Measurements from ENCODE around the gene ARF1. TPM values are rescaled to one million over a fixed set of nuclear protein-coding genes. Genes with fewer than 3 reads are reported as not detected.

The ARF1 gene
- total RNA-seq, 2 donors from 2014 or later = 322 to 372 TPM

DNA sequence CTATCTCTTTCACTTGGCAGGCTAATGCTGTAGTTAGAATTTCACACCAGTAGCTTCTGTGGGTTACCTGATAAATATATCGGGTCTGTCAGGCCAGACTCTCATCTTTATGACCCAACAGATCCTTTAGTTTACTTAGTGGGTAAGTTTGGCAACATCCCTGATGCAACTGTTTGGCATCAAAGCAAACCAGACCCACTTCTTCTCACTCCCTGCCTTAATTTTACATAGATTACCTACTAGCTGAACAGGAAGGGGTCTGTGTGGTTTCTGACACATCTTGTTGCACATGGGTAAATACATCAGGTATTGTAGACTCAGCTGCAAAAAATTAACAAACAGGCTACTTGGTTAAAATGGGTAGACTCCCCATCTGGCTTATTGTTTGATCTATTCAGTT lies 54.4 kb downstream of the ARF1 start:
- TF ChIP-seq, protein P1, sequence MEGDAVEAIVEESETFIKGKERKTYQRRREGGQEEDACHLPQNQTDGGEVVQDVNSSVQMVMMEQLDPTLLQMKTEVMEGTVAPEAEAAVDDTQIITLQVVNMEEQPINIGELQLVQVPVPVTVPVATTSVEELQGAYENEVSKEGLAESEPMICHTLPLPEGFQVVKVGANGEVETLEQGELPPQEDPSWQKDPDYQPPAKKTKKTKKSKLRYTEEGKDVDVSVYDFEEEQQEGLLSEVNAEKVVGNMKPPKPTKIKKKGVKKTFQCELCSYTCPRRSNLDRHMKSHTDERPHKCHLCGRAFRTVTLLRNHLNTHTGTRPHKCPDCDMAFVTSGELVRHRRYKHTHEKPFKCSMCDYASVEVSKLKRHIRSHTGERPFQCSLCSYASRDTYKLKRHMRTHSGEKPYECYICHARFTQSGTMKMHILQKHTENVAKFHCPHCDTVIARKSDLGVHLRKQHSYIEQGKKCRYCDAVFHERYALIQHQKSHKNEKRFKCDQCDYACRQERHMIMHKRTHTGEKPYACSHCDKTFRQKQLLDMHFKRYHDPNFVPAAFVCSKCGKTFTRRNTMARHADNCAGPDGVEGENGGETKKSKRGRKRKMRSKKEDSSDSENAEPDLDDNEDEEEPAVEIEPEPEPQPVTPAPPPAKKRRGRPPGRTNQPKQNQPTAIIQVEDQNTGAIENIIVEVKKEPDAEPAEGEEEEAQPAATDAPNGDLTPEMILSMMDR (conservative IDR thresholded peaks at IDR 0.05) = no peak
- H3K9me3 Mint-ChIP-seq = no peaks in the 10 kb centered on the region
- DNase-seq = no peak
- H3K27ac Mint-ChIP-seq = no peak overlapping the region
- H3K27me3 Mint-ChIP-seq (ENCODE audit: insufficient read depth) = peaks cover 63% of the 10 kb centered on the region
- H3K4me3 Mint-ChIP-seq = no peak overlapping the region
- Histone ChIP-seq H3K4me3 (ENCODE audit: low read length) (no peak overlapping the region), H3K27me3 (ENCODE audit: control insufficient read depth, insufficient read depth, low read length, poor library complexity, severe bottlenecking) (peaks cover 61% of the 10 kb centered on the region), H3K9me3 (ENCODE audit: control insufficient read depth, low read length) (no peaks in the 10 kb centered on the region), H3K27ac (ENCODE audit: low read depth, low read length) (no peak overlapping the region), H3K4me1 (ENCODE audit: control insufficient read depth, insufficient read depth, low read length) (no peaks in the 10 kb centered on the region), H3K36me3 (ENCODE audit: control insufficient read depth, insufficient read depth, low read length) (peaks cover 3% of the 10 kb centered on the region), H3K9ac (ENCODE audit: extremely low read depth, low read length, poor library complexity, severe bottlenecking) (no peak overlapping the region)
- 57 to 75% methylated on average over 1 of the region's 1 CpG for WGBS, 2 experiments (ENCODE audit: insufficient coverage in 1 of 2, insufficient read length in 1 of 2)
- H3K36me3 Mint-ChIP-seq (ENCODE audit: low read depth) = no peaks in the 10 kb centered on the region
- H3K4me1 Mint-ChIP-seq = peaks cover 6% of the 10 kb centered on the region

- peak overlapping the region; percentile 88 for H3K4me3 ChIP-seq (ENCODE audit: low read length)
- no peak overlapping the region for H3K27ac ChIP-seq (ENCODE audit: low read depth, low read length)
- H3K36me3 ChIP-seq (ENCODE audit: control insufficient read depth, insufficient read depth, low read length) = peaks cover 7% of the 10 kb centered on the region
- peaks cover 3% of the 10 kb centered on the region for H3K4me1 ChIP-seq (ENCODE audit: control insufficient read depth, insufficient read depth, low read length)
- H3K27me3 ChIP-seq (ENCODE audit: control insufficient read depth, insufficient read depth, low read length, poor library complexity, severe bottlenecking) = peaks cover 44% of the 10 kb centered on the region
- no peaks in the 10 kb centered on the region for H3K9me3 ChIP-seq (ENCODE audit: control insufficient read depth, low read length)
- Mint-ChIP-seq H3K36me3 (ENCODE audit: low read depth) (no peaks in the 10 kb centered on the region), H3K27me3 (ENCODE audit: insufficient read depth) (peaks cover 47% of the 10 kb centered on the region), H3K4me3 (peak overlapping the region; percentile 75), H3K4me1 (peaks cover 6% of the 10 kb centered on the region), H3K9me3 (no peaks in the 10 kb centered on the region), H3K27ac (peak overlapping the region; percentile 92)
- H3K9ac ChIP-seq (ENCODE audit: extremely low read depth, low read length, poor library complexity, severe bottlenecking) = no peak overlapping the region
- no peak for DNase-seq
- TF ChIP-seq, protein P1 (conservative IDR thresholded peaks at IDR 0.05) = no peak
- WGBS, 2 experiments (ENCODE audit: insufficient coverage in 1 of 2, insufficient read length in 1 of 2) = 26 to 58% methylated on average over 12 to 30 of the region's 30 CpGs
Measured at GRCh38 chr1:228139406-228139930, 57.0 kb downstream of the ARF1 start.

DNA sequence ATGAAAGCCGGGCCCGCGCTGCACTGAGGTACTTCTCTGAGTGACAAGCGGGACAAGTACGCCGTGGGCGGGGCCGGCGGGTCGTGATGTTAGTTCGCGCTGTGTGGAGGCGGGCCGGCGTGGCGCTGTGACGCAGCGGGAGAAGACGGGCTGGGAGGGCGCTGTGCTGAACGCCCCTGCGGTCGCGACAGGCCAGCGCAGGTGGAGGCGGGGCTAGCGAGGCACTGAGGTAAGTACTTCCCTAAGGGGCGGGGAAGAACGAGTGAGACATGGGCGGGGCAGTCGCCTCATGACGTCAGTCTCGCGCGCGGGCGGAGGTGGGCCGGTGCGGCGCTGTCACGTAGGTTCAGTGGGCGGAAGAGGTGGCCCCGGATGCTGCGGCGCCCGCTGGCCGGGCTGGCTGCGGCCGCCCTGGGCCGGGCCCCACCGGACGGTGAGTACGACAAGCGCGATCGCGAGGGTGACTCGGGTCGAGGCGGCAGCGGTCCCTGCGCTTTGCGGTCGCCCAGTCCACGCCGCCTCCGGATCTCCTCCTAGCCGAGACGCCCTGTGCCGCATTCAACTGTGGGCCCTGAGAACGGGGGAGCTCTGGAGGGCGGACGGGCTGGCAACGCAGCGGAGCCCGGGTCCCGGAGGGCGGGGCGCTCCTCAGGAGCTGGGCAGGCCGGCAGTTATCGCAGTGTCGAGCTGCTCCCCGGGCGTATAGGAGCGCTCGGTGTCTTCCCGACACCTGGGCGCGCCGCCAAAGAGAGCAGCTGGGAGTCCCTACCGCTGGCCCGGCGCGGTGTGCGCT lies 57.6 kb downstream of the ARF1 start, which contains the start of gene GUK1:
Gene GUK1 (plus strand): TSS at position 349 of the 793 bp plus-strand sequence. CDS start 24 bp downstream, at position 373.
- TF ChIP-seq, protein P1 (conservative IDR thresholded peaks at IDR 0.05) = peak; percentile 53
- Histone ChIP-seq H3K4me1 (ENCODE audit: control insufficient read depth, insufficient read depth, low read length) (peaks cover 3% of the 10 kb centered on the region), H3K9me3 (ENCODE audit: control insufficient read depth, low read length) (no peaks in the 10 kb centered on the region), H3K36me3 (ENCODE audit: control insufficient read depth, insufficient read depth, low read length) (peaks cover 7% of the 10 kb centered on the region), H3K27ac (ENCODE audit: low read depth, low read length) (peak within 1 kb of the TSS; percentile 62), H3K27me3 (ENCODE audit: control insufficient read depth, insufficient read depth, low read length, poor library complexity, severe bottlenecking) (peaks cover 37% of the 10 kb centered on the region), H3K4me3 (ENCODE audit: low read length) (peak within 1 kb of the TSS; percentile 88), H3K9ac (ENCODE audit: extremely low read depth, low read length, poor library complexity, severe bottlenecking) (peak within 1 kb of the TSS; percentile 90)
- WGBS, 2 experiments (ENCODE audit: insufficient coverage in 1 of 2, insufficient read length in 1 of 2) = 0% methylated on average over 53 to 95 of the region's 95 CpGs
- Mint-ChIP-seq H3K4me1 (peaks cover 6% of the 10 kb centered on the region), H3K4me3 (peak within 1 kb of the TSS; percentile 75), H3K27me3 (ENCODE audit: insufficient read depth) (peaks cover 40% of the 10 kb centered on the region), H3K27ac (peak within 1 kb of the TSS; percentile 92), H3K36me3 (ENCODE audit: low read depth) (no peaks in the 10 kb centered on the region), H3K9me3 (no peaks in the 10 kb centered on the region)
- DNase-seq = peak; percentile 100

All from endodermal cell (in vitro differentiated cells).